A549 (cell line): ENCODE data around the gene KLHL36.

ENCODE experiments used
- EP300 ChIP-seq, 2 experiments: fragments of >200 bp; sonication (Bioruptor Twin); formaldehyde crosslinking; IDR thresholded peaks; 2 replicates in 1 of 2; 3 replicates in 1 of 2; pipeline ENCODE4 v1.6.1; 2016 to 2017
- HOXA7 ChIP-seq: fragments of 250-450 bp; sonication (Bioruptor Pico); IDR thresholded peaks from 2 replicates; pipeline ENCODE4 v1.5.0; 2020; ENCODE audit warnings: mild to moderate bottlenecking, moderate library complexity
- RAD21 ChIP-seq, 2 experiments: fragments of >200 bp in 1 of 2; sonication (Bioruptor Twin) in 1 of 2; formaldehyde crosslinking in 1 of 2; IDR thresholded peaks in 1 of 2; conservative IDR thresholded peaks in 1 of 2; 2 replicates in 1 of 2; 3 replicates in 1 of 2; pipeline ENCODE4 v1.6.1; 2012 to 2018; ENCODE audit warnings: inconsistent platforms in 1 of 2
- TF ChIP-seq, protein P1 (sequence below): fragments of >200 bp; sonication (Bioruptor Twin); formaldehyde crosslinking; IDR thresholded peaks from 3 replicates; pipeline ENCODE4 v1.5.1; 2016
- TF ChIP-seq, protein P2 (sequence below): fragments of 200-600 bp; sonication (generic); IDR thresholded peaks from 2 replicates; pipeline ENCODE4 v1.6.1; 2016; ENCODE audit warnings: antibody characterized with exemption, mild to moderate bottlenecking, moderate library complexity

GRCh38 chr16:84700446-84701300 lies 52.4 kb downstream of the KLHL36 start:
- TF ChIP-seq, protein P1, sequence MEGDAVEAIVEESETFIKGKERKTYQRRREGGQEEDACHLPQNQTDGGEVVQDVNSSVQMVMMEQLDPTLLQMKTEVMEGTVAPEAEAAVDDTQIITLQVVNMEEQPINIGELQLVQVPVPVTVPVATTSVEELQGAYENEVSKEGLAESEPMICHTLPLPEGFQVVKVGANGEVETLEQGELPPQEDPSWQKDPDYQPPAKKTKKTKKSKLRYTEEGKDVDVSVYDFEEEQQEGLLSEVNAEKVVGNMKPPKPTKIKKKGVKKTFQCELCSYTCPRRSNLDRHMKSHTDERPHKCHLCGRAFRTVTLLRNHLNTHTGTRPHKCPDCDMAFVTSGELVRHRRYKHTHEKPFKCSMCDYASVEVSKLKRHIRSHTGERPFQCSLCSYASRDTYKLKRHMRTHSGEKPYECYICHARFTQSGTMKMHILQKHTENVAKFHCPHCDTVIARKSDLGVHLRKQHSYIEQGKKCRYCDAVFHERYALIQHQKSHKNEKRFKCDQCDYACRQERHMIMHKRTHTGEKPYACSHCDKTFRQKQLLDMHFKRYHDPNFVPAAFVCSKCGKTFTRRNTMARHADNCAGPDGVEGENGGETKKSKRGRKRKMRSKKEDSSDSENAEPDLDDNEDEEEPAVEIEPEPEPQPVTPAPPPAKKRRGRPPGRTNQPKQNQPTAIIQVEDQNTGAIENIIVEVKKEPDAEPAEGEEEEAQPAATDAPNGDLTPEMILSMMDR: no peak
- TF ChIP-seq EP300 (IDR thresholded peaks at IDR 0.05) (no peak), RAD21 (conservative IDR thresholded peaks at IDR 0.05 in 1 of 2, IDR thresholded peaks at IDR 0.05 in 1 of 2) (no peak), HOXA7 (CRISPR knock-in tag) (no peak)
- TF ChIP-seq, protein P2, sequence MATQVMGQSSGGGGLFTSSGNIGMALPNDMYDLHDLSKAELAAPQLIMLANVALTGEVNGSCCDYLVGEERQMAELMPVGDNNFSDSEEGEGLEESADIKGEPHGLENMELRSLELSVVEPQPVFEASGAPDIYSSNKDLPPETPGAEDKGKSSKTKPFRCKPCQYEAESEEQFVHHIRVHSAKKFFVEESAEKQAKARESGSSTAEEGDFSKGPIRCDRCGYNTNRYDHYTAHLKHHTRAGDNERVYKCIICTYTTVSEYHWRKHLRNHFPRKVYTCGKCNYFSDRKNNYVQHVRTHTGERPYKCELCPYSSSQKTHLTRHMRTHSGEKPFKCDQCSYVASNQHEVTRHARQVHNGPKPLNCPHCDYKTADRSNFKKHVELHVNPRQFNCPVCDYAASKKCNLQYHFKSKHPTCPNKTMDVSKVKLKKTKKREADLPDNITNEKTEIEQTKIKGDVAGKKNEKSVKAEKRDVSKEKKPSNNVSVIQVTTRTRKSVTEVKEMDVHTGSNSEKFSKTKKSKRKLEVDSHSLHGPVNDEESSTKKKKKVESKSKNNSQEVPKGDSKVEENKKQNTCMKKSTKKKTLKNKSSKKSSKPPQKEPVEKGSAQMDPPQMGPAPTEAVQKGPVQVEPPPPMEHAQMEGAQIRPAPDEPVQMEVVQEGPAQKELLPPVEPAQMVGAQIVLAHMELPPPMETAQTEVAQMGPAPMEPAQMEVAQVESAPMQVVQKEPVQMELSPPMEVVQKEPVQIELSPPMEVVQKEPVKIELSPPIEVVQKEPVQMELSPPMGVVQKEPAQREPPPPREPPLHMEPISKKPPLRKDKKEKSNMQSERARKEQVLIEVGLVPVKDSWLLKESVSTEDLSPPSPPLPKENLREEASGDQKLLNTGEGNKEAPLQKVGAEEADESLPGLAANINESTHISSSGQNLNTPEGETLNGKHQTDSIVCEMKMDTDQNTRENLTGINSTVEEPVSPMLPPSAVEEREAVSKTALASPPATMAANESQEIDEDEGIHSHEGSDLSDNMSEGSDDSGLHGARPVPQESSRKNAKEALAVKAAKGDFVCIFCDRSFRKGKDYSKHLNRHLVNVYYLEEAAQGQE: no peak
